ENCODE data around the gene TUFM. TPM values are rescaled to one million over a fixed set of nuclear protein-coding genes. Genes with fewer than 3 reads are reported as not detected.

Gene TUFM
- total and polyA plus RNA-seq, 2 donors (not counting 1 experiment from before 2014, with no cell fraction given): 68.6 to 115 TPM

DNA sequence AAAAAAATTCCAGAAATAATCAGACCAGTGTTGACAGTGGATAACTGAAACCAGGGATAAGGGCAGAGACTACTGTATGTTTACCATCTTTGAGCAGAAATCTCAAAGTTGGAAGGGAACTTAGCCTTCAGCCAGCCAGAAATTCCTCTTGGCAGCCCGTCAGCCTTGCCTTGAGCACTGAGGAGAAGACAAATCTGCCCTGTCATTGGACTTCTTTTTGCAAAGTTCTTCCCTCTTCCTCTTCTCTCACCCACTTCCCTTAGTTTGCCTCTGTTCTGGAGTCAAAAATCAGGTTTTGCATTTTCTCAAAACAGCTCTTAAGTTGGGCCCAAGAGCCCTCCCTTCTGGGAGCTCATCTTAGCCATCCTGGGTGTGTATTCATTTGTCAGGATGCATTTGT is 6.2 kb downstream of the TUFM start:
- Histone ChIP-seq H3K4me2 (ENCODE audit: extremely low read depth, insufficient read depth, low read length) (no peak overlapping the region), H3K36me3 (ENCODE audit: control insufficient read depth, insufficient read depth, low read length) (peaks cover 32% of the 10 kb centered on the region), H3K27ac (ENCODE audit: insufficient read depth, low read length) (no peak overlapping the region), H3K27me3 (ENCODE audit: control insufficient read depth, insufficient read depth, low read length) (no peaks in the 10 kb centered on the region), H3K9me3 (ENCODE audit: control insufficient read depth, insufficient read depth, low read depth, low read length) (no peaks in the 10 kb centered on the region), H4K20me1 (ENCODE audit: control insufficient read depth, extremely low read depth, insufficient read depth, low read length) (no peaks in the 10 kb centered on the region), H3K79me2 (ENCODE audit: control insufficient read depth, insufficient read depth, low read length) (peaks cover 5% of the 10 kb centered on the region), H2AFZ (ENCODE audit: low read length) (no peak overlapping the region), H3K4me3 (replicated peaks in 1 of 4; ENCODE audit: control extremely low read depth in 1 of 4, insufficient read depth in 1 of 4, low read depth in 3 of 4, low read length in 4 of 4) (no peak overlapping the region), H3K4me1 (ENCODE audit: control insufficient read depth, extremely low read depth, insufficient read depth, low read length) (peaks cover 2% of the 10 kb centered on the region), H3K9ac (ENCODE audit: insufficient read depth, low read length) (no peak overlapping the region)
- DNase-seq (ENCODE audit: low read depth in 2 of 2): no peak
- no peak for TF ChIP-seq EZH2 (IDR thresholded peaks at IDR 0.05; ENCODE audit: low read length, missing control alignments)
- TF ChIP-seq, protein P1, sequence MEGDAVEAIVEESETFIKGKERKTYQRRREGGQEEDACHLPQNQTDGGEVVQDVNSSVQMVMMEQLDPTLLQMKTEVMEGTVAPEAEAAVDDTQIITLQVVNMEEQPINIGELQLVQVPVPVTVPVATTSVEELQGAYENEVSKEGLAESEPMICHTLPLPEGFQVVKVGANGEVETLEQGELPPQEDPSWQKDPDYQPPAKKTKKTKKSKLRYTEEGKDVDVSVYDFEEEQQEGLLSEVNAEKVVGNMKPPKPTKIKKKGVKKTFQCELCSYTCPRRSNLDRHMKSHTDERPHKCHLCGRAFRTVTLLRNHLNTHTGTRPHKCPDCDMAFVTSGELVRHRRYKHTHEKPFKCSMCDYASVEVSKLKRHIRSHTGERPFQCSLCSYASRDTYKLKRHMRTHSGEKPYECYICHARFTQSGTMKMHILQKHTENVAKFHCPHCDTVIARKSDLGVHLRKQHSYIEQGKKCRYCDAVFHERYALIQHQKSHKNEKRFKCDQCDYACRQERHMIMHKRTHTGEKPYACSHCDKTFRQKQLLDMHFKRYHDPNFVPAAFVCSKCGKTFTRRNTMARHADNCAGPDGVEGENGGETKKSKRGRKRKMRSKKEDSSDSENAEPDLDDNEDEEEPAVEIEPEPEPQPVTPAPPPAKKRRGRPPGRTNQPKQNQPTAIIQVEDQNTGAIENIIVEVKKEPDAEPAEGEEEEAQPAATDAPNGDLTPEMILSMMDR (conservative IDR thresholded peaks at IDR 0.05 in 1 of 2, IDR thresholded peaks at IDR 0.05 in 1 of 2; ENCODE audit: low read depth in 1 of 2, low read length in 2 of 2): no peak

- Histone ChIP-seq H3K27me3 (ENCODE audit: control insufficient read depth, insufficient read depth, low read length) (no peaks in the 10 kb centered on the region), H3K27ac (ENCODE audit: insufficient read depth, low read length) (no peak overlapping the region), H3K36me3 (ENCODE audit: control insufficient read depth, insufficient read depth, low read length) (peaks cover 34% of the 10 kb centered on the region), H3K79me2 (ENCODE audit: control insufficient read depth, insufficient read depth, low read length) (no peaks in the 10 kb centered on the region), H3K4me1 (ENCODE audit: control insufficient read depth, extremely low read depth, insufficient read depth, low read length) (no peaks in the 10 kb centered on the region), H3K4me3 (replicated peaks in 1 of 4; ENCODE audit: control extremely low read depth in 1 of 4, insufficient read depth in 1 of 4, low read depth in 3 of 4, low read length in 4 of 4) (no peak overlapping the region), H4K20me1 (ENCODE audit: control insufficient read depth, extremely low read depth, insufficient read depth, low read length) (no peaks in the 10 kb centered on the region), H3K9ac (ENCODE audit: insufficient read depth, low read length) (no peak overlapping the region), H3K9me3 (ENCODE audit: control insufficient read depth, insufficient read depth, low read depth, low read length) (no peaks in the 10 kb centered on the region), H2AFZ (ENCODE audit: low read length) (no peak overlapping the region), H3K4me2 (ENCODE audit: extremely low read depth, insufficient read depth, low read length) (no peak overlapping the region)
- no peak for DNase-seq (ENCODE audit: low read depth in 2 of 2)
- TF ChIP-seq, protein P1 (conservative IDR thresholded peaks at IDR 0.05 in 1 of 2, IDR thresholded peaks at IDR 0.05 in 1 of 2; ENCODE audit: low read depth in 1 of 2, low read length in 2 of 2): no peak
- no peak for TF ChIP-seq EZH2 (IDR thresholded peaks at IDR 0.05; ENCODE audit: low read length, missing control alignments)
Observed at GRCh38 chr16:28839004-28839639, 7.0 kb downstream of the TUFM start.

DNA sequence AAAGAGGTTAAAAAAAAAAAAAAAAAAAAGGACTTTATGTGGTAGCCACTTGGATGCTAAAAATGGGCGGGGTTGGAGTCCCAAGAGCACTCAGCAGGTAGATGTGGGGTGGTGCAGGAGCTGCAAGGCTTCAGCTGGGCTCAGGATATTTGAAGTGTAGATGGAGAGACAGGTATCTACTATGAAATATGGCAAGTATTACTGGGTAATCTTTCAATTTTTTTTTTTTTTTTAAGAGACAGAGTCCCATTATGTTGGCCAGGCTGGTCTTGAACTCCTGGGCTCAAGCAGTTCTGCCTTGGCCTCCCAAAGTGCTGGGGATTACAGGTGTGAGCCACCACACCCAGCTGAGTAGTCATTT is 7.6 kb downstream of the TUFM start:
- no peaks in the 10 kb centered on the region for H3K27me3 ChIP-seq (ENCODE audit: control insufficient read depth, insufficient read depth, low read length)
- no peak overlapping the region for H2AFZ ChIP-seq (ENCODE audit: low read length)
- no peaks in the 10 kb centered on the region for H3K9me3 ChIP-seq (ENCODE audit: control insufficient read depth, insufficient read depth, low read depth, low read length)
- no peak overlapping the region for H3K9ac ChIP-seq (ENCODE audit: insufficient read depth, low read length)
- no peak overlapping the region for H3K4me2 ChIP-seq (ENCODE audit: extremely low read depth, insufficient read depth, low read length)
- peaks cover 33% of the 10 kb centered on the region for H3K36me3 ChIP-seq (ENCODE audit: control insufficient read depth, insufficient read depth, low read length)
- DNase-seq (ENCODE audit: low read depth in 2 of 2): no peak
- H3K4me1 ChIP-seq (ENCODE audit: control insufficient read depth, extremely low read depth, insufficient read depth, low read length): no peaks in the 10 kb centered on the region
- no peak overlapping the region for H3K4me3 ChIP-seq (replicated peaks in 1 of 4; ENCODE audit: control extremely low read depth in 1 of 4, insufficient read depth in 1 of 4, low read depth in 3 of 4, low read length in 4 of 4)
- no peak overlapping the region for H3K27ac ChIP-seq (ENCODE audit: insufficient read depth, low read length)
- TF ChIP-seq, protein P1 (conservative IDR thresholded peaks at IDR 0.05 in 1 of 2, IDR thresholded peaks at IDR 0.05 in 1 of 2; ENCODE audit: low read depth in 1 of 2, low read length in 2 of 2): no peak
- no peak for TF ChIP-seq EZH2 (IDR thresholded peaks at IDR 0.05; ENCODE audit: low read length, missing control alignments)
- no peaks in the 10 kb centered on the region for H4K20me1 ChIP-seq (ENCODE audit: control insufficient read depth, extremely low read depth, insufficient read depth, low read length)
- no peaks in the 10 kb centered on the region for H3K79me2 ChIP-seq (ENCODE audit: control insufficient read depth, insufficient read depth, low read length)
